ENCODE results near the gene TMEM184A.

- TF ChIP-seq POLR2A (IDR thresholded peaks at IDR 0.05) (no peak), CTCF (IDR thresholded peaks at IDR 0.05) (no peak)
Measured at GRCh38 chr7:1542329-1542728, 13.7 kb downstream of the TMEM184A start.
